H9 (cell line): ENCODE data around the gene CUEDC1. TPM values are rescaled to one million over a fixed set of nuclear protein-coding genes. Genes with fewer than 3 reads are reported as not detected.

Experiments used
- DNase-seq: peaks from one replicate; pipeline ENCODE4 v3.0.0-alpha.2; 2017
- H2AFZ ChIP-seq: one replicate; pipeline ENCODE4 v1.6.1; 2013; ENCODE audit warnings: mild to moderate bottlenecking, low read length, control low read depth, moderate library complexity
- H2AK5ac ChIP-seq: 2 replicates; pipeline ENCODE4 v1.6.1; 2013; ENCODE audit warnings: low read length, control low read depth, mixed read lengths; ENCODE audit not compliant: insufficient read length
- H2BK120ac ChIP-seq: one replicate; pipeline ENCODE4 v1.6.1; 2013; ENCODE audit warnings: low read depth, mild to moderate bottlenecking, low read length, control low read depth, inconsistent platforms; ENCODE audit not compliant: poor library complexity, severe bottlenecking
- H2BK12ac ChIP-seq: 2 replicates; pipeline ENCODE4 v1.6.1; 2013; ENCODE audit warnings: low read length, control low read depth, mixed read lengths, low read depth; ENCODE audit not compliant: insufficient read length
- H2BK15ac ChIP-seq: 2 replicates; pipeline ENCODE4 v1.6.1; 2013; ENCODE audit warnings: low read depth, low read length, control low read depth
- H2BK20ac ChIP-seq: one replicate; pipeline ENCODE4 v1.6.1; 2013; ENCODE audit warnings: low read depth, mild to moderate bottlenecking, low read length, control low read depth, inconsistent platforms; ENCODE audit not compliant: poor library complexity, severe bottlenecking
- H2BK5ac ChIP-seq: 2 replicates; pipeline ENCODE4 v1.6.1; 2013; ENCODE audit warnings: low read length, control low read depth, mixed read lengths; ENCODE audit not compliant: insufficient read length
- H3K14ac ChIP-seq: 2 replicates; pipeline ENCODE4 v1.6.1; 2013; ENCODE audit warnings: low read length, control low read depth; ENCODE audit not compliant: insufficient read depth
- H3K18ac ChIP-seq: 2 replicates; pipeline ENCODE4 v1.6.1; 2013; ENCODE audit warnings: low read depth, mild to moderate bottlenecking, mixed read lengths, low read length, control low read depth; ENCODE audit not compliant: insufficient read length
- H3K23ac ChIP-seq: 2 replicates; pipeline ENCODE4 v1.6.1; 2013; ENCODE audit warnings: low read length, control low read depth, mixed read lengths, low read depth; ENCODE audit not compliant: insufficient read length
- H3K23me2 ChIP-seq: 2 replicates; pipeline ENCODE4 v1.6.1; 2013; ENCODE audit warnings: low read depth, mild to moderate bottlenecking, mixed read lengths, low read length, control low read depth; ENCODE audit not compliant: insufficient read length, poor library complexity, severe bottlenecking
- H3K27ac ChIP-seq: 2 replicates; pipeline ENCODE4 v1.5.1; 2013; ENCODE audit warnings: low read length, control low read depth, mixed read lengths, low read depth; ENCODE audit not compliant: insufficient read length
- H3K27me3 ChIP-seq: 2 replicates; pipeline ENCODE4 v1.6.1; 2013; ENCODE audit warnings: low read length, control low read depth, inconsistent platforms; ENCODE audit not compliant: insufficient read depth
- H3K4ac ChIP-seq: 2 replicates; pipeline ENCODE4 v1.6.1; 2013; ENCODE audit warnings: low read depth, mild to moderate bottlenecking, control low read depth, inconsistent platforms, low read length, moderate library complexity
- H3K4me1 ChIP-seq: 2 replicates; pipeline ENCODE4 v1.6.1; 2013; ENCODE audit warnings: low read length, control low read depth, inconsistent platforms; ENCODE audit not compliant: insufficient read depth
- H3K4me2 ChIP-seq: 2 replicates; pipeline ENCODE4 v1.6.1; 2013; ENCODE audit warnings: low read length, control low read depth, mixed read lengths; ENCODE audit not compliant: insufficient read length, insufficient read depth
- H3K56ac ChIP-seq: 2 replicates; pipeline ENCODE4 v1.6.1; 2013; ENCODE audit warnings: low read depth, mild to moderate bottlenecking, mixed read lengths, low read length, control low read depth; ENCODE audit not compliant: insufficient read length
- H3K79me1 ChIP-seq: 2 replicates; pipeline ENCODE4 v1.6.1; 2013; ENCODE audit warnings: low read depth, mild to moderate bottlenecking, moderate library complexity, low read length, control low read depth, inconsistent platforms; ENCODE audit not compliant: insufficient read depth, poor library complexity, severe bottlenecking
- H3K79me2 ChIP-seq: 2 replicates; pipeline ENCODE4 v1.6.1; 2013; ENCODE audit warnings: low read length, control low read depth, inconsistent platforms; ENCODE audit not compliant: insufficient read depth
- H3K9ac ChIP-seq: 2 replicates; pipeline ENCODE4 v1.6.1; 2013; ENCODE audit warnings: low read length, control low read depth, mixed read lengths; ENCODE audit not compliant: insufficient read length; ENCODE audit errors: extremely low read depth
- H3K9me3 ChIP-seq: one replicate; pipeline ENCODE4 v1.6.1; 2013; ENCODE audit warnings: low read depth, low read length, inconsistent platforms; ENCODE audit not compliant: control insufficient read depth
- H3T11ph ChIP-seq: one replicate; pipeline ENCODE4 v1.6.1; 2013; ENCODE audit warnings: mild to moderate bottlenecking, low read length, control low read depth, inconsistent platforms
- H4K20me1 ChIP-seq: one replicate; pipeline ENCODE4 v1.6.1; 2013; ENCODE audit not compliant: control insufficient read depth, insufficient read length, insufficient read depth
- H4K5ac ChIP-seq: 2 replicates; pipeline ENCODE4 v1.6.1; 2013; ENCODE audit warnings: low read depth, mild to moderate bottlenecking, mixed read lengths, low read length, control low read depth; ENCODE audit not compliant: insufficient read length
- H4K8ac ChIP-seq: replicated peaks from 2 replicates; pipeline ENCODE4 v1.6.1; 2013; ENCODE audit warnings: low read length, control low read depth, mixed read lengths, low read depth; ENCODE audit not compliant: insufficient read length
- H4K91ac ChIP-seq: 2 replicates; pipeline ENCODE4 v1.6.1; 2013; ENCODE audit warnings: low read depth, mild to moderate bottlenecking, moderate library complexity, mixed read lengths, low read length, control low read depth; ENCODE audit not compliant: insufficient read length
- H3K27ac Mint-ChIP-seq, 3 experiments: 2 replicates in 2 of 3; 3 replicates in 1 of 3; pipeline ENCODE4 v1.8.0; 2020 to 2021; ENCODE audit warnings: mixed read lengths in 3 of 3, mild to moderate bottlenecking in 1 of 3, moderate library complexity in 1 of 3
- H3K27me3 Mint-ChIP-seq: 2 replicates; pipeline ENCODE4 v1.8.0; 2021; ENCODE audit warnings: low read depth, mild to moderate bottlenecking, moderate library complexity, mixed read lengths
- H3K36me3 Mint-ChIP-seq, 3 experiments: 2 replicates in 2 of 3; 3 replicates in 1 of 3; pipeline ENCODE4 v1.8.0; 2020 to 2021; ENCODE audit warnings: low read depth in 3 of 3, mixed read lengths in 3 of 3; ENCODE audit not compliant: insufficient read depth in 1 of 3
- H3K4me1 Mint-ChIP-seq, 2 experiments: 2 replicates each; pipeline ENCODE4 v1.8.0; 2020; ENCODE audit warnings: mixed read lengths in 2 of 2
- H3K4me3 Mint-ChIP-seq, 2 experiments: 2 replicates in 1 of 2; 3 replicates in 1 of 2; pipeline ENCODE4 v1.8.0; 2020 to 2021; ENCODE audit warnings: mild to moderate bottlenecking in 2 of 2, mixed read lengths in 2 of 2, moderate library complexity in 1 of 2
- H3K9me3 Mint-ChIP-seq, 2 experiments: 2 replicates in 1 of 2; 3 replicates in 1 of 2; pipeline ENCODE4 v1.8.0; 2020; ENCODE audit warnings: mild to moderate bottlenecking in 2 of 2, mixed read lengths in 2 of 2, moderate library complexity in 1 of 2
- WGBS: extraction: QIAGEN DNeasy Blood & Tissue Kit; methylation state at CpG from one replicate; pipeline ENCODE4 v1.1.7; 2013; ENCODE audit warnings: missing lambda C conversion rate, low lambda C conversion rate, mixed read lengths; ENCODE audit not compliant: insufficient read length; ENCODE audit errors: extremely low coverage; 5-methylcytosine and 5-hydroxymethylcytosine counted together
- total RNA-seq: library from RNA; stranded (reverse); gene quantifications from 2 replicates; pipeline ENCODE4 v1.2.1, GENCODE V29; 2021
- TF ChIP-seq, protein P1 (sequence below): fragments of 200-600 bp; sonication (generic); conservative IDR thresholded peaks from 3 replicates; pipeline ENCODE4 v1.8.0; 2021; ENCODE audit warnings: antibody characterized with exemption, mild to moderate bottlenecking

CUEDC1 gene
- total RNA-seq, 1 experiment from 2014 or later: 7.3 TPM

DNA sequence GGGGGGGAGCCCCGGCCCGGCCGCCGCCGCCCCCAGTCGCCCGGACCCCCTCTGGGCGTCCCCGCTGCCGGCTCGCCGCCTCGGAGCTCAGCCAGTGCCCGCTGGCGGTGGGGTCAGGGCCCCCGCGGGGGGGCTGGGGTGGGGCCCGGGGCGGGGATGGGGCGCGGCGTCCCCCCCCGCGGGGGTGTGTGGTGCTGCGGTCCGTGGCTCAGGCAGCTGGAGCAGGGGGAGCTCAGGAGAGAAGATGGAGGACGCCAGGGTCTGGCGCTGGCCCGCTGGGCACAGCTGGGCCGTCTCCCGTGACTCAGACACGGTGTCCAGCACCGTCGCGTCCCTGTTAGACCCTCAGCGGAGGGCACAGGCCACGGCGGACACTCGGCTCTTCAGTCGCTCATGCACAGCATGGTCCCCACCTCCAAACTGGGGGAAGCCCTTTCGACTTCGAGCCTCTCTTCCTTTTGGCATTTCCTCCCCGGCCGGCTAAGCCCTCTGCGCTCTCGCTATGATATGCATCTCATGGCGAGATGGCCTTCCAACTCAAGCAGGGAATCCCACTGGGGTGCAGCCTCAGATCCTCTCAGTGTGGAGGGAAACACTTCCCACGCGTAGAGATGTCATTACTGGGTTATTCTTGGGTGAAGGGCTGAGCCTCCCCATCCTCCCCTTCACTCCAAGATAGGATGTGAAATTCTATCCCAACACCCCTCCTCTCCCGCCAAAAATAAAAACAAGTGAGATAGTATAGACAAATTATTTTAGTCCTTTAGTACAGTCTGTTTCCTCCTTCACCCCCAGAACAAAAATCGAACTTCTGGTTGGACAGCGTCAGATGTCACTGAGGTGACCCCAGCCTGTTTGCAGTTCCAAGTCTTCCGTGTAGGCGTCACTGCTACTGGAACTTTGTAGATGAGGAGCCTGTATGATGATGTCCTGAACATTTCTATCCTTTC is 33.4 kb upstream of the CUEDC1 start:
- H2BK15ac ChIP-seq: no peak overlapping the region
- TF ChIP-seq, protein P1, sequence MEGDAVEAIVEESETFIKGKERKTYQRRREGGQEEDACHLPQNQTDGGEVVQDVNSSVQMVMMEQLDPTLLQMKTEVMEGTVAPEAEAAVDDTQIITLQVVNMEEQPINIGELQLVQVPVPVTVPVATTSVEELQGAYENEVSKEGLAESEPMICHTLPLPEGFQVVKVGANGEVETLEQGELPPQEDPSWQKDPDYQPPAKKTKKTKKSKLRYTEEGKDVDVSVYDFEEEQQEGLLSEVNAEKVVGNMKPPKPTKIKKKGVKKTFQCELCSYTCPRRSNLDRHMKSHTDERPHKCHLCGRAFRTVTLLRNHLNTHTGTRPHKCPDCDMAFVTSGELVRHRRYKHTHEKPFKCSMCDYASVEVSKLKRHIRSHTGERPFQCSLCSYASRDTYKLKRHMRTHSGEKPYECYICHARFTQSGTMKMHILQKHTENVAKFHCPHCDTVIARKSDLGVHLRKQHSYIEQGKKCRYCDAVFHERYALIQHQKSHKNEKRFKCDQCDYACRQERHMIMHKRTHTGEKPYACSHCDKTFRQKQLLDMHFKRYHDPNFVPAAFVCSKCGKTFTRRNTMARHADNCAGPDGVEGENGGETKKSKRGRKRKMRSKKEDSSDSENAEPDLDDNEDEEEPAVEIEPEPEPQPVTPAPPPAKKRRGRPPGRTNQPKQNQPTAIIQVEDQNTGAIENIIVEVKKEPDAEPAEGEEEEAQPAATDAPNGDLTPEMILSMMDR: no peak
- no peak overlapping the region for H4K5ac ChIP-seq
- no peaks in the 10 kb centered on the region for H3K9me3 ChIP-seq
- H4K20me1 ChIP-seq: no peaks in the 10 kb centered on the region
- H3K79me1 ChIP-seq: peaks cover 6% of the 10 kb centered on the region
- peaks cover 42 to 49% of the 10 kb centered on the region in 2 experiments for H3K4me1 Mint-ChIP-seq
- peaks cover 12% of the 10 kb centered on the region for H3K23me2 ChIP-seq
- peak overlapping the region; percentile 35 for H3K18ac ChIP-seq
- no peak overlapping the region for H3K56ac ChIP-seq
- peaks cover 0 to 4% (median 0%) of the 10 kb centered on the region in 3 experiments; a peak in 4 of 7 replicates for H3K36me3 Mint-ChIP-seq
- peak overlapping the region; percentile 80 for H3K4me2 ChIP-seq
- no peak overlapping the region for H2BK120ac ChIP-seq
- no peak overlapping the region for H3K23ac ChIP-seq
- H3K27me3 Mint-ChIP-seq: no peaks in the 10 kb centered on the region
- H2BK5ac ChIP-seq: no peak overlapping the region
- H2BK20ac ChIP-seq: no peak overlapping the region
- H3T11ph ChIP-seq: no peak overlapping the region
- peak overlapping the region; percentile 30; the same call in 1 of the 2 replicates for H3K14ac ChIP-seq
- peak; percentile 82 for DNase-seq
- WGBS: no CpG with 5 or more reads among the region's 54 CpGs
- H3K27ac ChIP-seq: peak overlapping the region; percentile 20
- H4K8ac ChIP-seq: no peak overlapping the region
- H3K27me3 ChIP-seq: no peaks in the 10 kb centered on the region
- peak overlapping the region; percentile 91 to 97 (median 97) for H3K27ac Mint-ChIP-seq
- no peak overlapping the region for H2BK12ac ChIP-seq
- no peaks in the 10 kb centered on the region; the same call in 1 of the 2 replicates for H3K4me1 ChIP-seq
- peaks cover 17% of the 10 kb centered on the region; the same call in 1 of the 2 replicates for H3K79me2 ChIP-seq
- H3K4me3 Mint-ChIP-seq: peak overlapping the region; percentile 85 to 90
- H3K4ac ChIP-seq: no peak overlapping the region
- no peaks in the 10 kb centered on the region for H3K9me3 Mint-ChIP-seq
- H2AK5ac ChIP-seq: no peak overlapping the region
- no peak overlapping the region for H2AFZ ChIP-seq
- H4K91ac ChIP-seq: no peak overlapping the region
- peak overlapping the region; percentile 61 for H3K9ac ChIP-seq
